Measurements from ENCODE around the gene DCLK3. TPM values are rescaled to one million over a fixed set of nuclear protein-coding genes. Genes with fewer than 3 reads are reported as not detected.

The DCLK3 gene
- total RNA-seq, 1 donor from 2014 or later, result 0.06 TPM

- DNase-seq (ENCODE audit: low read depth), result no peak
- TF ChIP-seq CTCF (conservative IDR thresholded peaks at IDR 0.05; ENCODE audit: low read depth, low read length), result no peak
- H3K4me3 ChIP-seq (ENCODE audit: low read depth, low read length), result no peak overlapping the region
These were observed 38.9 kb upstream of the DCLK3 start for GRCh38 chr3:36803091-36803791.

- no peak for DNase-seq (ENCODE audit: low read depth)
- H3K4me3 ChIP-seq (ENCODE audit: low read depth, low read length), result no peak overlapping the region
- TF ChIP-seq CTCF (conservative IDR thresholded peaks at IDR 0.05; ENCODE audit: low read depth, low read length), result no peak
These were observed 36.3 kb upstream of the DCLK3 start for GRCh38 chr3:36800533-36801116.

GRCh38 chr3:36796881-36797280 is 32.5 kb upstream of the DCLK3 start:
- DNase-seq (ENCODE audit: low read depth), result peak; percentile 30
- no peak overlapping the region for H3K4me3 ChIP-seq (ENCODE audit: low read depth, low read length)
- no peak for TF ChIP-seq CTCF (conservative IDR thresholded peaks at IDR 0.05; ENCODE audit: low read depth, low read length)

- DNase-seq (ENCODE audit: low read depth), result no peak
- no peak for TF ChIP-seq CTCF (conservative IDR thresholded peaks at IDR 0.05; ENCODE audit: low read depth, low read length)
- H3K4me3 ChIP-seq (ENCODE audit: low read depth, low read length), result no peak overlapping the region
These were observed 31.8 kb upstream of the DCLK3 start for GRCh38 chr3:36796161-36796560.

- H3K4me3 ChIP-seq (ENCODE audit: low read depth, low read length), result no peak overlapping the region
- no peak for TF ChIP-seq CTCF (conservative IDR thresholded peaks at IDR 0.05; ENCODE audit: low read depth, low read length)
- no peak for DNase-seq (ENCODE audit: low read depth)
These were observed 31.3 kb upstream of the DCLK3 start for GRCh38 chr3:36795622-36796021.

- no peak for DNase-seq (ENCODE audit: low read depth)
- H3K4me3 ChIP-seq (ENCODE audit: low read depth, low read length), result no peak overlapping the region
These were observed 28.0 kb upstream of the DCLK3 start for GRCh38 chr3:36792342-36792741.

More at GRCh38 chr3:36792342-36792741, 28.0 kb upstream of the DCLK3 start:
- peak; percentile 63 for TF ChIP-seq CTCF (conservative IDR thresholded peaks at IDR 0.05; ENCODE audit: low read depth, low read length)
